ENCODE results near the gene MIB1.
"Not testable (repeated sequence)": the region's sequence is repeated elsewhere in the genome, so short reads cannot be mapped to it uniquely, and the experiment has no call there.

MIB1 gene

DNA sequence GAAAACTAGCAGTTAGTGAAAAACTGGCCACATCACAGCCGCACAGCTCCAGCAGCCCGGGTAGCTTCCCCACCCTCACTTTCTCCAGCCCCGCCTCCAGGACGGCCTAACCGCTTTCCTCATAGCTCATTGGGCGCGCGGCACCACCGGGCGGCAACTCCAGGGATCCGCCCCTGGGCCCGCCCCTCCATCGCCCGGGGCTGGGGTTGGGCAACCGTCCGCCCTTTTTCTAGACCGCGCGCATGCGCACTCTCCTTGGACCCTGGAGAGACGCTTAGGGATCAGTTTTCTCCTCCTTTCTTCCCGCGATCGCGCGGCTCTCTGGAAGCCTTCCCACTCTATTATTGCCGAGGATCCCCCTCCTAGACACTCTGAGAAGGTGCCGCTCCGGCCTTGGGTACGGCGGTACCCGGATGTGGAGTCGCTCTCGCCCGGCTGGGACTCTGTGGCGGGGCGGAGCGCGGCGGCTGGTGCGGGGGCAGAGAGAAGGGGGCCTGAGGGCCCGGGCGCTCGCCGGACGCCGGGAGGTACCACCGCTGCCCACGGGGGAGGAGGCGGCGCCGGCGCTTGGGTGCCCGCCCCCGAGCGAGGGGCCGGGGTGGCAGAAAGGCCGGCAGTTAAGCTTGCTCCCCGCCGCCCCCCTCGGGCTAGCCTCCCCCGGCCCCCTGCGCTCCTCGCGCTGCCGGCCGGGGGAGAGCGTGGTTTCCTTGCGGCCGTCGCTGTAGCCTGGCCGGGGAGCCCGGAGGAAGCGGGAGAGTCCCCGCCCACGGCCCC lies at the start of gene MIB1:
MIB1 (plus strand) TSS at position 255 of the 774 bp plus-strand sequence. CDS start 792 bp downstream, outside the sequence.
- DNase-seq, result peak; percentile 99

DNA sequence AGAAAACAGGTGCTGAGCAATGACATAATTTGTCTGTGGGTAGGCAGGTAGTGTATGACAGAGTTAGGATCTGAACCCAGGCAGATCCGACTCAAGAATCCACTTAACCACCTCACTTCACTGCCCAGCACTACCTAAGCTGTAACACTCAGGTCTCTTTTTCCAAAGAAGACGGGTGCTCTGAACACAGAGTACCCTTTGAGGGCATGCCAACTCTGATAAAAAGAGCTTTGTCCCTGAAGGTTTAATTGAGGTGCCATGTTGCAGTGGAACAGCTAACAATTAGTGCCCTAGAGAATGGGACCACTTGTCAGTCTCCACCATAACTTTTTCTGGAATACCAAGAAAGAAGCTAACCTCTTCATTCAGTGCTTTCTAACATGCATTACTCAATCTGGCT lies 47.3 kb upstream of the MIB1 start:
- DNase-seq, result no peak

DNA sequence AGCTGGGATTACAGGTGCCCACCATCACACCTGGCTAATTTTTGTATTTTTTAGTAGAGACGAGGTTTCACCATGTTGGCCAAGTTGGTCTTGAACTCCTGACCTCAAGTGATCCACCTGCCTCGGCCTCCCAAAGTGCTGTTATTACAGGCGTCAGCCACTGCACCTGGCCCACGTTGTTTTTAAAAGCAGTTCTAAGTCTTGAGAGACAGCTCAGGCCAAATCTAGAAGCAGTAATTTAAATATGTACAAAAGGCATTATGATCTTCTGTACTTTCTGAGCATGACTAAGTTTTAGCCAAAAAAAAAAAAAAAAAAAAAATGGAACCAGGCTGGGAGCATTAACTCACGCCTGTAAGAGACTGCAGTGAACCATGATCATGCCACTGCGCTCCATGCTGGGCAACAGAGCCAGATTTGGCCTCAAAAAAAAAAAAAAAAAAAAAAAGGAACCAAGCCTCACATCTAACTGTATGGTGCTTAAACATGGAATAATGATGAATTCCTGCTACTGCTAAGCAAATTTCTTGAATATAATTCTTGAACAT lies 40.0 kb upstream of the MIB1 start:
- no peak for DNase-seq

DNA sequence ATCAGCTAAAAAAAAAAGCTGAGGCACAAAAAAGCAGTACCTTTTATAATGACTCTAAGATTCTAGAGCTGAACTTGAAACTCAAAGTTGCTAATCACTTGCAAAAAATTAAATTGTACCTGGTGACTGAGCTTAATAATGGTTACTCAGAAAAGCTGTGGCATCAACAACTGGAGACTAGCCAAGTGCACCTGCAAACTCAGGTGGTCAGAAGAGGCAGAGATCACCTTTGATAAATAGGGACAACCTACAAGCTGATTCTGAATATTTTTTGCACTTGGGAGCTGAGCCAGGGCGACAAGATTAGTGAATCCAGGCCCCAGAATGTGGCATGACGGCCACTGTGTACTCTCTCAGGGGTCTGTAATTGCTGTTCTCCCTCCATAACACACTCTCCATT lies 39.0 kb upstream of the MIB1 start:
- DNase-seq, result peak; percentile 34

DNA sequence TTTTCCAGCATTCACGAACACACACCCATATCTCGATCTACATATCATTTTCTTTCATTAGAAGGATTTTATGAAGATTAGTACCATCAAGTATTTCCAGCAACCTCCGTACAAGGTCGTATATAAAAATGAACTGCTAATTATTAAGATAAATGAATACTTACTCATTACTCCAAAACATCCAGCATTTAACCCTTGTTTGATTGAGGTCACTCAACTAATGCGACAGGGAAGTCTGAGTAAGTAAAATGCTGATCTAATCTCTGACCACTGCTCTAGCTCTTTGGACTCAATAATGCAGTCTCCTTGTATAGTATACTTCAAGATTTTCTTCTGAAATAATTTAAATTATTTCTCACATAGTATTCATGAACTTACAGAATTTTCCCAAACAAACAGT lies 38.0 kb upstream of the MIB1 start:
- DNase-seq, result no peak

DNA sequence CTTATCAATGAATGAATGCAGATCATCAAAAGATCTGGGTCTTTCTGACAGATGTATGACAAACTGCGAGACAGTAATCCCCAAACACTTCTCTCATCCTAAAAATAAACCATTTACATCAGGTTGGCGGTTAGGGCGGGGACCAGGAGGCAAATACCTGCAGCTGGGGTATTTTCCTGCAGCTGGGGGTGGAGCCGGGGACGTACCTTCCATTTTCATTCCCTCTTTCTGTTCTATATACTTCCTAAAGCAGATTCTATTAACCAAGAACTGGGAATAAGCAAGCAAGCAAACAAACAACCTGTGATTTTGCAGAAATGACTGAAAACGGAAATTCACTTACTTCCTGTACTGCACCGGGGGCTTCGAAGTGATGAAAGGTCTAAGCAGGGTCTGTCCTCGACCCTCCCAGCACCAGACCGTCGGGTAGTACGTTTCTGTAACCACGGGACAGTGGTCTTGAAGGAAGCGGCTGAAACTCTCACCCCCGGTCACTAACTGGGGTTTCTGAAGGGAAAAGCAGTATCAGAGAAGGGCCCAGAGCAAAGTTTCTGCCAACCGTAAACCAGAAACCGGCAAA lies 37.3 kb upstream of the MIB1 start:
- DNase-seq, result peak; percentile 4

DNA sequence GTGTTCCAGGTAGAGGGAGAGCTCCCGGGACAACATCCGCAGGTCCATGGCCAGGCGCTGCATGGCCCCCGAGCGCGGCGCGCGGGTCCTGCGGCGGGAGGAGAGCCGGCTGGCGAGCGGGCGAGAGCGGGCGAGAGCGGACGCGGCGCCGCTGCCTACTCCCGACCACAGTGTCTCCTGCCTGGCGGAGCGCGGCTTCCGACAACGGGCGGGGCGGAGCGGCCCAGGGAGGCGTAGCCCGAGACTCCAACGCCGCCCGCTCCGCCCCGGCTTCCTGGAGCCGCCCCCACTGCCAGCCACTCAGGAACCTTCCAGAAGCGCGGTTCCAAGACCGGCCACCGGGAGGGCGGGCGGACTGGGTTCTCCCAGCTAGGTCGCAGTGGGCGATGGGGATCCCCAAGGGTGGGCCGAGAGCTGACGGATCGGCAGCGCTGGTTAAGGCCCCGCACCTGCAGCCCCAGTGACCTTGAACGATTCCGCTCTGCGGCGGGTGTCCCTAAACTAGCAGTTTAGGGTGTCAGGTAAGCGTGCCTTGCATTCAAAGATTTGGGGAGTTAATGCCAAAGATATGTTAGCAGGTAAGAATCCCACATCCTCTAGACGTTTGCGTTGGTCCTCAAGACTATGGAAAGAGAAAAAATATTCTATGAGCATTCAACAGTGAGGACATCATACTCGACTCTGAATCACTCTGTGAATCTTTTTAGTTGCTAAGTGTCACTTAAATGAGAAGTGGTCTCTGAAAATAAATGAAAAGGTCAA lies 35.8 kb upstream of the MIB1 start, which contains the start of gene ABHD3:
ABHD3 (minus strand) TSS at position 172 of the 762 bp plus-strand sequence; CDS start at position 63, 109 bp downstream.
- DNase-seq, result peak; percentile 95

DNA sequence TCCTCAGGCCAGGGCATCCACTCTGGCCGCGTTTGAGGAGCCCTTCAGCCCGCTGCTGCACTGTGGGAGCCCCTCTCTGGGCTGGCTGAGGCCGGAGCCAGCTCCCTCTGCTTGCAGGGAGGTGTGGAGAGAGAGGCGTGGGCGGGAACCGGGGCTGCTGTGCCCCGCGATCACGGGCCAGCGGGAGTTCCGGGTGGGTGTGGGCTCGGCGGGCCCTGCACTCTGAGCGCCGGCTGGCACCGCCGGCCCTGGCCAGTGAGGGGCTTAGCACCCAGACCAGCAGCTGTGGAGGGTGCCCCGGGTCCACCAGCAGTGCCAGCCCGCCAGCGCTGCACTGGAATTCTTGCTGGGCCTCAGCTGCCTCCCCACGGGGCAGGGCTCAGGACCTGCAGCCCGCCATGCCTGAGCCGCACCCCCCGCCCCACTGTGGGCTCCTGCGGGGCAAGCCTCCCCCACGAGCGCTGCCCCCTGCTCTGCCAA lies 34.2 kb upstream of the MIB1 start:
- DNase-seq, result no peak

DNA sequence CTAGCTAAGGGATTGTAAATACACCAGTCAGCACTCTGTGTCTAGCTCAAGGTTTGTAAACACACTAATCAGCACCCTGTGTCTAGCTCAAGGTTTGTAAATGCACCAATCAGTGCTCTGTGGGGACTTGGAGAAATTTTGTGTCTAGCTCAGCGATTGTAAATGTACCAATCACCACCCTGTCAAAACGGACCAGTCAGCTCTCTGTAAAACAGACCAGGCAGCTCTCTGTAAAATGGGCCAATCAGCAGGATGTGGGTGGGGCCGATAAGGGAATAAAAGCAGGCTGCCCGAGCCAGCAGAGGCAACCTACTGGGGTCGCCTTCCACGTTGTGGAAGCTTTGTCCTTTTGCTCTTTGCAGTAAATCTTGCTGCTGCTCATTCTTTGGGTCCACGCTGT lies 33.5 kb upstream of the MIB1 start:
- DNase-seq, result not testable (repeated sequence)

DNA sequence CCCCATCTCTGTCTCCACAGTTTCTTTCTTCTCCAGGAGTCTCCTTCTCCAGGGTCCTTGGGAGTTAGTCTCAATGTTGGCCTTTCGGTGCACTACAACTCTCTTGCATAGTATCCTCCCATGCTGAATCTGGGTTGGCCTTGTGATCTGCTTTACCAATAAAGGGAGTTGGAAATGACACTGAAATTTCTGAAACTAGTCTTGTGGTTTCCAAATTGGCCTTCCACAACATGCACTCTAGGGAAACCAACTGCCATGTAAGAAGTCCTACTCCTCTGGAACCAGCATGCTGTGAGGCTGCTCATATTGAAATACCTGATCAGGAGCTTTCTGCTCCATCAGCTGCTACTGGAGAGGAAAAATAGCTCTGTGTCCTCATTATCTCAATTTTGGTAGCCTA lies 26.1 kb upstream of the MIB1 start:
- no peak for DNase-seq

DNA sequence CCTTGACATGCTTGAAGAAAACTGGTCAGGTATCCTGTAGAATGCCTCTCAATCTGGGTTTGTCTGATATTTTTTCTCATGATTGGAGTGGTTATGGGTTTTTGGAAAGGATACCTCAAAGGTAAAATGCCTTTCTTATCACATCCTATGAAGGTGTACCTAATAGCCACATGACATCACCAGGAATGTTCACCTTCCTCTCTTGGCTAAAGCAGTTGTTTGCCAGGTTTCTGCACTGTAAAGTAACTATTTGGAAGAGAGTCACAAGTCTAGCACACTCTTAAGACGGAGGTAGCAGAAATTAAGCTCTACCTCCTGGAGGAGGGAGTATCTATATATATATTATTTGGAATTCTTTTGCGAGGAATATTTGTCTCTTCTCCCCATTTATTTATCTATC lies 17.9 kb upstream of the MIB1 start:
- DNase-seq, result no peak

DNA sequence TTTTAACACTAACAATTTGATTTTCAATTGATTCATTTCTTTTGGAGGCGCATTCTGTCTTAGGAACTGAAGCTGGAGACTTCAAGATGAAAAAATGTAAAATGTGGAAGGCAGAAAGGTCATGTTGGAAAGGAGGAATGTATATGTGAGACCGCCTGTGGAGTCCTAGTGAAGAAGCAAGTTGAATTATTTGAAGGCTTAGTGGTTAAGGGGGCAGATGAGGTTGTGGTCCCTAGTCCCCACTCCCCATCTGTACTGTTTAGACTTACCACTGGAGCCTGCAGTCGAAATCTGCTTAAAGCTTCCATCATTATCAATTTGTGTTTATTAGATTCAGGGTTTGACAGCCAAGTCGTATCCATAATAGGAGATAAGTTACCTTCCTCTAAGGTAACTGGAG lies 15.4 kb upstream of the MIB1 start:
- no peak for DNase-seq

DNA sequence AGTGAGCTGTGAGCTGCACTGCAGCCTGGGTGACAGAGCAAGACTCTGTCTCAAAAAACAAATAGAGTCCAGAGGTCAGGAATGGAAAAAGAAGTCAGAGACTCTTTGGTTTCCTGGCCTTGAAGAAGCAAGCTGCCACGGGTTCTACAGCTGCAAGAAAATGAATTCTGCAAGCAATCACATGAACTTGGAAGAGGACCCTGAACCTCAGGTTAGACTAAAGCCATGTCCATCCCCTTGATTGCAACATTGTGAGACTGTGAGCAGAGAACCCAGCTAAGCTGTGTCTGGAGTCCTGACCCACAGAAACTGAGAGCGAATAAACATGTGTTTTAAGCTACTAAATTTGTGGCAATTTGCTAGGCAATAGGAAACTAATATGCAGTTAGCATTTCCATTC lies 12.9 kb upstream of the MIB1 start:
- no peak for DNase-seq

DNA sequence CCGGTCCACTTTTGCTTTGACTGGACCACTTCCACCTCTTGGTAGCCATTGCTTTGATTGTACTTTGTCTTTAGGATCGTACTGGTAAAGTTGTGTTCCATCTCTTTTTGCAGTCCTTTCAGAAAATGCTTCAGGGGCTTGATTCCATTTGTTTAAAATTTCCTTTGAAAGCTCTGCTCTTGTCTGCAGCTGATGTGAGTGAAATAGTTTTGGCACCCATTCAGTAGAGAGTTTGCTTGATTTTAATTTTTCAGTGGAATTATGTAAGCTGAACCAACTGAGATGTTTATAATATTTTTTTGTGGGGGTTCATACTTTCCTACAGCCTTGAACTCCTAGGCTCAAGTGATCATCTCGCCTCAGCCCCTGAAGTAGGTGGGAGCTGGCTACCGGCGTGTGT lies 7.6 kb upstream of the MIB1 start:
- no peak for DNase-seq

DNA sequence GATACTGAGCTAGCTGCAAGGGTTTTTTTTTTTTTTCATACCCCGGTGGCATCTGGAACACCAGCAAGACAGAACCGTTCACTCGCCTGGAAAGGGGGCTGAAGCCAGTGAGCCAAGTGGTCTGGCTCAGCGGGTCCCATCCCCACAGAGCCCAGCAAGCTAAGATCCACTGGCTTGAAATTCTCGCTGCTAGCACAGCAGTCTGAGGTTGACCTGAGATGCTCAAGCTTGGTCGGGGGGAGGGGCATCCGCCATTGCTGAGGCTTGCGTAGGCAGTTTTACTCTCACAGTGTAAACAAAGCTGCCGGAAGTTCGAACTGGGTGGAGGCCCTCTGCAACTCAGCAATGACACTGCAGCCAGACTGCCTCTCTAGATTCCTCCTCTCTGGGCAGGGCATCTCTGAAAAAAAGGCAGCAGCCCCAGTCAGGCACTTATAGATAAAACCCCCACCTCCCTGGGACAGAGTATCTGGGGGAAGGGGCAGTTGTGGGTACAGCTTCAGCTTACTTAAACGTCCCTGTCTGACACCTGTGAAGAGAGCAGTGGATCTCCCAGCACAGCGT lies 5.1 kb upstream of the MIB1 start:
- no peak for DNase-seq

DNA sequence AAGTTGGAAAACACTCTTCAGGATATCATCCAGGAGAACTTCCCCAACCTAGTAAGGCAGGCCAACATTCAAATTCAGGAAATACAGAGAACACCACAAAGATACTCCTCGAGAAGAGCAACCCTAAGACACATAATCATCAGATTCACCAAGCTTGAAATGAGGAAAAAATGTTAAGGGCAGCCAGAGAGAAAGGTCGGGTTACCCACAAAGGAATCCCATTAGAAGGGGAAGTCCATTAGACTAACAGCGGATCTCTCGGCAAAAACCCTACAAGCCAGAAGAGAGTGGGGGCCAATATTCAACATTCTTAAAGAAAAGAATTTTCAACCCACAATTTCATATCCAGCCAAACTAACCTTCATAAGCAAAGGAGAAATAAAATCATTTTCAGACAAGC lies 3.7 kb upstream of the MIB1 start:
- DNase-seq, result not testable (repeated sequence)

DNA sequence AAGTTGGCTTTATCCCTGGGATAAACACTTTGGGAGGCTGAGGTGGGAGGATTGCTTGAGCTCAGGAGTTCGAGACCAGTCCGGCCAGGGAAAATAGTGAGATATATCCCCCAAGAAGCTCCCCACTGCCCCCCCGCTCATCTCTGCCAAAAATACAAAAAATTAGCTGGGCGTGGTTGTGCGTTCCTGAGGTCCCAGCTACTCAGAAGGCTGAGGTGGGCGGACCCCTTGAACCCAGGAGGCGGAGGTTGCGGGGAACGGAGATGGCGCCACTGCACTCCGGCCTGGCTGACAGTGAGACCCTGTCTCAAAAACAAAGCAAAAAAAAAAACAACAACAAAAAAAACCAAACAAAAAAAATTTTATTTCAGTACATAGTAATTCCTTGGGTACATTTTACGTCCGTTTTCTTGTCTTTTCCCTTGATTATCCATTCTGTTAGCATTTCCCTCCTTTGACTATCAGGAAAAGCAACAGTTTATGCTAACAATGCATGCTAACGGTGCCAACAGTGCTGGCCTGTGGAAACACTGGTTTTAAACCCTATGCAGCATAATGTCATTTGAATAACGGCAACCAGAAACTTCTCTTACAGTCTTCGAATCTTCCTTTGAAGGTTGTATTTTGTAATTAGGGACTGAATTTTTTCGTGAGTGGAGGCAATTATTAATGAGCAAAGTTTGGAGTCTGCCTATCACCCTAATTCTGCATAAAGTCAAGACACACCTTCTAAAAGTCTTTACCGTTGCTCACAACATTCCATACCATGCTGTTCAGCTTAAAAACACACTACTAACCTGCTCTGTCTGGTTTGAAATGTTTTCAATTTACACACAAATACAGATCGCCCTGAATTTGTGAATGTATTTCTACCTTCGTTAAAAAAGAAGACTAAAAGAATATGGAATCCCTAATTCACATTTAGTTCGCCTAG lies 721 bp upstream of the MIB1 start:
- no peak for DNase-seq

DNA sequence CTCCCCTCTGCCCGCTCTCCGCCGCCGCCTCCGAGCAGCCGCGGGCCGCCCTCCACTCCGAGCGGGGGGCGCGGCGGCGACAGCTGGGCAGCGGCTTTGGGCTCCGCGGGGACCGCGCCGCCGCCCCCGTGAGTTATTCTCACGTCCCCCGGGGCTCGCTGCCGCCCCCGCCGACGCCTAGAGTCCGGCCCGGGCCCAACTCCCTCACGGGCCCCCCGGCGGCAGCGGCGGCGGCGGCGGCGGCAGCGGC lies 645 bp downstream of the MIB1 start:
- no peak for DNase-seq

DNA sequence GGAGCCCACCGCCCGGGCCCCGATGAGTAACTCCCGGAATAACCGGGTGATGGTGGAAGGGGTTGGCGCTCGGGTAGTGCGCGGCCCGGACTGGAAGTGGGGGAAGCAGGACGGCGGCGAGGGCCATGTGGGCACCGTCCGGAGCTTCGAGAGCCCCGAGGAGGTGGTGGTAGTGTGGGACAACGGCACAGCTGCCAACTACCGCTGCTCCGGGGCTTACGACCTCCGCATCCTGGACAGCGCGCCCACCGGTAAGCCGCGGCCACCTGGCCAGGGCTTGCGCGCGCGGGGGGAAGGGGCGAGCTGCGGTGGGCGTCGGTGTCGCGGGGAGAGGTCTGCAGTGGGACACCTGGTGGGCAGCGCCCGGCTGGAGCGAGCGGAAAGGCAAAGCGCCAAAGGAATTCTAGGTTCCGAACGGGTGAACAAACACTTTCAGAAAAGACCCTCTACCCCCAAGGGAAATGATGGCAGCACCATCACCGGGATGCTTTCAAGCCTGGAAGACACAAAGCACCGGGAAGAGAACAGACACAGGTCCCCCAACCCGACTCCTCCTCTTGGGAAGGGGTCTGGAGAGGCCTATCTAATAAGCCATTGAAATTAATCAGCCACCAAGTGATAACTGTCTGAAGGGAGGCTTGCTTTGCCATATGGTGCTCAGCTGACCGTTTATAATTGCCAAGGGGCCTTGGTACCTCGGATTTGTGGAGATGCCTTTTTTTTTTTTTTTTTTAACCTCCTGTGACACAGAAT lies 1.1 kb downstream of the MIB1 start:
- peak; percentile 44 for DNase-seq

DNA sequence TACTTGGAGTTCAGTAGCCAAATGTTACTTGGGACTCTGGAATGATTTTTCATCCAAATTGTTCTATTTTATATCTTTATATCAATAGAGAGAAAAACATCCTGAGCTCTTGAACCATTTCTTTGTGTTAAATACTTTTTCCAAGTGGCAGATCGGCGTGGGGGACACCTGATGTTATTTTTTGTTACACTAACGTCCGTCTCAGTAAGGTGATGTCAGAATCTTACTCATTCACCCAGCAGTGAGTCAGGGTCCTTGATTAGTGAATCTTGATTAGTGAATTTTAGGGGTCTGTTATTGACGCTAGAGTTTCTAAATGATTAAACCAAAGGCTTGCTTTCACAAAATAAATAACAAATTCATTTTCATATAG lies 1.7 kb downstream of the MIB1 start:
- no peak for DNase-seq

DNA sequence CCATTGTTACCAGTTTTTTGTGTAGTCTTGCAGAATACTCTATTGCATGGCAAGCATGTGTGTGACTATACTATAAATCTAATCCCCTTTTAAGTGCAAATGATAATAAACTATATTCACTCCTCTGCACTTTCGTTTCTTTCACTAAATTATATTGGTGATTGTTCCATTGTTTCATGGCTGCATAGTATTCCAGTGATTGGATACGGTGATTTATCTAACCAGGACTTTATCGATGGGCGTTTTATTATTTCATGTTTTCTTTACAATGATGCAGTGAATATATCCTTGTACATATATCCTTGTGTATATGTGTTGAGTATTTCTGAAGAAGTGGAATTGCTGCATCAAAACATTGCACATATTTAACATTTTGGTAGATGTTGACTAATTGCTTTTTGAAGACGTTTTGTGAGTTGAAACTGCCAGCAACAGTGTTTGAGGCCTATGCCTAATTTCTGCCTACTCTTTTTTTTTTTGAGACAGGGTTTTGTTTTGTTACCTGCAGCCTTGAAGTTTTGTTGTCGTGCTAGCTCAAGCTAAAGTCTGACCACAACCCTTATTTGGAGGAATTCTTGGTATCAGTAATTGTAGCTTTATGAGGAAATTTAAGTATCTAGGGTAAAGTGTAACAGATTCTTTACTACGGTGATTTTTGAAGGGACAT lies 2.7 kb downstream of the MIB1 start:
- no peak for DNase-seq

Data from NCI-H1105 (cell line).